ENCODE data around the gene PSD4.

- TF ChIP-seq POLR2A (IDR thresholded peaks at IDR 0.05; ENCODE audit: low read depth, low read length) (no peak; the same call in 1 of the 2 replicates), POLR2AphosphoS5 (IDR thresholded peaks at IDR 0.05; ENCODE audit: low read depth, low read length) (0 out of 2 replicates have a peak, but pooled peaks have one; percentile 42)
These were observed 25.2 kb downstream of the PSD4 start for GRCh38 chr2:113198790-113199612.
